Measurements from ENCODE around the gene MFSD12. TPM values are rescaled to one million over a fixed set of nuclear protein-coding genes. Genes with fewer than 3 reads are reported as not detected.

Gene MFSD12
- total and polyA plus RNA-seq, 2 experiments from 2014 or later: 23.0 to 67.9 TPM

GRCh38 chr19:3518255-3518654 lies 39.1 kb downstream of the MFSD12 start:
- WGBS, 2 experiments (ENCODE audit: low coverage in 1 of 2, low lambda C conversion rate in 2 of 2, missing lambda C conversion rate in 2 of 2): 85 to 89% methylated on average over 10 of the region's 10 CpGs
- no peak overlapping the region for H3K27ac ChIP-seq
- H3K9ac ChIP-seq: no peak overlapping the region
- TF ChIP-seq EZH2phosphoT487 (IDR thresholded peaks at IDR 0.05; ENCODE audit: insufficient read depth, low read depth): no peak
- no peak for TF ChIP-seq EZH2 (IDR thresholded peaks at IDR 0.05; ENCODE audit: insufficient read depth, poor library complexity, severe bottlenecking)
- no peaks in the 10 kb centered on the region for H3K9me3 ChIP-seq (ENCODE audit: low read depth)
- no peak overlapping the region for H3K4me2 ChIP-seq (ENCODE audit: unreplicated experiment)
- no peak for DNase-seq
- peaks cover 100% of the 10 kb centered on the region for H3K79me2 ChIP-seq (ENCODE audit: insufficient read depth)
- no peaks in the 10 kb centered on the region for H3K4me1 ChIP-seq (ENCODE audit: insufficient read depth)
- in situ Hi-C loops (cut with MboI): no loop called here
- no peak overlapping the region for H2AFZ ChIP-seq
- H3K9me2 ChIP-seq (ENCODE audit: insufficient read depth): no peaks in the 10 kb centered on the region
- no peak overlapping the region for H3K4me3 ChIP-seq
- no peaks in the 10 kb centered on the region for H3K27me3 ChIP-seq (replicated peaks; ENCODE audit: insufficient read depth)
- H4K20me1 ChIP-seq (ENCODE audit: insufficient read depth): peaks cover 4% of the 10 kb centered on the region; the same call in 1 of the 2 replicates
- H3K36me3 ChIP-seq (ENCODE audit: low read depth): no peaks in the 10 kb centered on the region
- H3F3A ChIP-seq (ENCODE audit: insufficient read depth): no peaks in the 10 kb centered on the region

- Histone ChIP-seq H3K9me2 (ENCODE audit: insufficient read depth) (no peaks in the 10 kb centered on the region), H3K79me2 (ENCODE audit: insufficient read depth) (peaks cover 100% of the 10 kb centered on the region), H2AFZ (no peak overlapping the region), H4K20me1 (ENCODE audit: insufficient read depth) (peaks cover 4% of the 10 kb centered on the region; the same call in 1 of the 2 replicates), H3F3A (ENCODE audit: insufficient read depth) (no peaks in the 10 kb centered on the region), H3K4me3 (no peak overlapping the region), H3K4me2 (ENCODE audit: unreplicated experiment) (no peak overlapping the region), H3K27me3 (replicated peaks; ENCODE audit: insufficient read depth) (no peaks in the 10 kb centered on the region), H3K9ac (no peak overlapping the region), H3K27ac (no peak overlapping the region), H3K9me3 (ENCODE audit: low read depth) (no peaks in the 10 kb centered on the region), H3K4me1 (ENCODE audit: insufficient read depth) (no peaks in the 10 kb centered on the region), H3K36me3 (ENCODE audit: low read depth) (no peaks in the 10 kb centered on the region)
- no peak for DNase-seq
- 92 to 96% methylated on average over 2 of the region's 2 CpGs for WGBS, 2 experiments (ENCODE audit: low coverage in 1 of 2, low lambda C conversion rate in 2 of 2, missing lambda C conversion rate in 2 of 2)
- in situ Hi-C loops (cut with MboI): no loop called here
- TF ChIP-seq EZH2 (IDR thresholded peaks at IDR 0.05; ENCODE audit: insufficient read depth, poor library complexity, severe bottlenecking) (no peak), EZH2phosphoT487 (IDR thresholded peaks at IDR 0.05; ENCODE audit: insufficient read depth, low read depth) (no peak)
These were observed 39.7 kb downstream of the MFSD12 start for GRCh38 chr19:3517638-3518037.

- Histone ChIP-seq H2AFZ (no peak overlapping the region), H3K36me3 (ENCODE audit: low read depth) (no peaks in the 10 kb centered on the region), H3K27me3 (replicated peaks; ENCODE audit: insufficient read depth) (no peaks in the 10 kb centered on the region), H3K9me3 (ENCODE audit: low read depth) (no peaks in the 10 kb centered on the region), H3K27ac (no peak overlapping the region), H3K9me2 (ENCODE audit: insufficient read depth) (no peaks in the 10 kb centered on the region), H3K4me3 (no peak overlapping the region), H3K4me1 (ENCODE audit: insufficient read depth) (no peaks in the 10 kb centered on the region), H4K20me1 (ENCODE audit: insufficient read depth) (peaks cover 4% of the 10 kb centered on the region; the same call in 1 of the 2 replicates), H3K9ac (no peak overlapping the region), H3K4me2 (ENCODE audit: unreplicated experiment) (no peak overlapping the region), H3K79me2 (ENCODE audit: insufficient read depth) (peaks cover 100% of the 10 kb centered on the region), H3F3A (ENCODE audit: insufficient read depth) (no peaks in the 10 kb centered on the region)
- TF ChIP-seq EZH2 (IDR thresholded peaks at IDR 0.05; ENCODE audit: insufficient read depth, poor library complexity, severe bottlenecking): no peak
- TF ChIP-seq EZH2phosphoT487 (IDR thresholded peaks at IDR 0.05; ENCODE audit: insufficient read depth, low read depth): no peak
- DNase-seq: no peak
- WGBS, 2 experiments (ENCODE audit: low coverage in 1 of 2, low lambda C conversion rate in 2 of 2, missing lambda C conversion rate in 2 of 2): 73 to 77% methylated on average over 14 to 15 of the region's 15 CpGs
- in situ Hi-C loops (cut with MboI): no loop called here
These were observed 40.6 kb downstream of the MFSD12 start for GRCh38 chr19:3516675-3517207.

- no peak for DNase-seq
- H4K20me1 ChIP-seq (ENCODE audit: insufficient read depth): peaks cover 4% of the 10 kb centered on the region; the same call in 1 of the 2 replicates
- no peaks in the 10 kb centered on the region for H3K9me2 ChIP-seq (ENCODE audit: insufficient read depth)
These were observed 41.4 kb downstream of the MFSD12 start for GRCh38 chr19:3515891-3516422.

More at GRCh38 chr19:3515891-3516422, 41.4 kb downstream of the MFSD12 start:
- Histone ChIP-seq H2AFZ (no peak overlapping the region), H3K4me2 (ENCODE audit: unreplicated experiment) (no peak overlapping the region), H3K4me3 (no peak overlapping the region), H3K4me1 (ENCODE audit: insufficient read depth) (no peaks in the 10 kb centered on the region), H3K36me3 (ENCODE audit: low read depth) (no peaks in the 10 kb centered on the region), H3K9me3 (ENCODE audit: low read depth) (no peaks in the 10 kb centered on the region), H3K79me2 (ENCODE audit: insufficient read depth) (peaks cover 100% of the 10 kb centered on the region), H3K27me3 (replicated peaks; ENCODE audit: insufficient read depth) (no peaks in the 10 kb centered on the region), H3K27ac (no peak overlapping the region), H3K9ac (no peak overlapping the region), H3F3A (ENCODE audit: insufficient read depth) (no peaks in the 10 kb centered on the region)
- 70 to 71% methylated on average over 15 of the region's 15 CpGs for WGBS, 2 experiments (ENCODE audit: low coverage in 1 of 2, low lambda C conversion rate in 2 of 2, missing lambda C conversion rate in 2 of 2)
- TF ChIP-seq EZH2 (IDR thresholded peaks at IDR 0.05; ENCODE audit: insufficient read depth, poor library complexity, severe bottlenecking): no peak
- no peak for TF ChIP-seq EZH2phosphoT487 (IDR thresholded peaks at IDR 0.05; ENCODE audit: insufficient read depth, low read depth)
- in situ Hi-C loops (cut with MboI): no loop called here
